Measurements from ENCODE around the gene LCE4A. TPM values are rescaled to one million over a fixed set of nuclear protein-coding genes. Genes with fewer than 3 reads are reported as not detected.
"Not testable (repeated sequence)": the region's sequence is repeated elsewhere in the genome, so short reads cannot be mapped to it uniquely, and the experiment has no call there.

LCE4A gene
- total and polyA plus RNA-seq, 9 of the 15 experiments (the other 6 are each of a cell fraction or from before 2014, with no cell fraction given): not detected

GRCh38 chr1:152683846-152684245, 24.1 kb upstream of the LCE4A start:
- H3K4me1 ChIP-seq (replicated peaks in 1 of 2; ENCODE audit: control insufficient read depth in 2 of 2, insufficient read depth in 2 of 2, low read length in 2 of 2): no peaks in the 10 kb centered on the region
- H3K36me3 ChIP-seq (ENCODE audit: control insufficient read depth, insufficient read depth, low read length): no peaks in the 10 kb centered on the region
- no peaks in the 10 kb centered on the region for H3K27me3 ChIP-seq (ENCODE audit: control insufficient read depth in 2 of 2, insufficient read depth in 2 of 2, low read length in 2 of 2)
- H3K9me1 ChIP-seq (ENCODE audit: control insufficient read depth, insufficient read depth, low read length): no peaks in the 10 kb centered on the region
- no peak overlapping the region for H3K4me3 ChIP-seq
- no peak overlapping the region for H3K4me2 ChIP-seq (ENCODE audit: insufficient read depth, low read length)
- FAIRE-seq (no peak), DNase-seq (ENCODE audit: extremely low read depth in 1 of 4, low spot score in 3 of 4) (no peak), ATAC-seq (no peak)
- H3K27ac ChIP-seq (ENCODE audit: extremely low read depth, low read depth, low read length): no peak overlapping the region
- BruUV-seq (replicated peaks): no TSS peak
- TF ChIP-seq SMARCC2 (IDR thresholded peaks at IDR 0.05; ENCODE audit: low read depth): no peak
- no peak for TF ChIP-seq ZBTB17 (CRISPR knock-in tag; IDR thresholded peaks at IDR 0.05)
- no peak for TF ChIP-seq TAF7 (tag; IDR thresholded peaks at IDR 0.05)
- TF ChIP-seq BCOR (IDR thresholded peaks at IDR 0.05): no peak
- H3K9ac ChIP-seq (ENCODE audit: insufficient read depth in 1 of 2, low read depth in 2 of 2, low read length in 2 of 2): no peak overlapping the region
- ChIA-PET CTCF (ENCODE audit: low intra/inter-chr PET ratio) (no interaction called here), POLR2A (no interaction called here)
- in situ Hi-C loops (cut with MboI) (no loop called here), intact Hi-C loops (cut with micrococcal nuclease) (no loop called here)
- no peaks in the 10 kb centered on the region for H3K79me2 ChIP-seq (ENCODE audit: control insufficient read depth, insufficient read depth, low read length)
- H3K9me3 ChIP-seq (replicated peaks; ENCODE audit: control insufficient read depth, insufficient read depth, low read depth, low read length): no peaks in the 10 kb centered on the region
- no peak overlapping the region for H2AFZ ChIP-seq (ENCODE audit: low read depth, low read length)
- no peaks in the 10 kb centered on the region for H4K20me1 ChIP-seq (replicated peaks; ENCODE audit: control insufficient read depth, insufficient read depth, low read length)

GRCh38 chr1:152685823-152686222, 22.1 kb upstream of the LCE4A start, which contains the start of gene LCE2B:
Gene LCE2B (plus strand): TSS chr1:152686123. CDS start chr1:152686844, 721 bp downstream.
- CTCF ChIA-PET (ENCODE audit: low intra/inter-chr PET ratio); H3K4me3 ChIP-seq; H3K9me1 ChIP-seq (ENCODE audit: control insufficient read depth, insufficient read depth, low read length); H2AFZ ChIP-seq (ENCODE audit: low read depth, low read length); H3K9ac ChIP-seq (ENCODE audit: insufficient read depth in 1 of 2, low read depth in 2 of 2, low read length in 2 of 2); H3K27me3 ChIP-seq (ENCODE audit: control insufficient read depth in 2 of 2, insufficient read depth in 2 of 2, low read length in 2 of 2); in situ Hi-C loops (cut with MboI); H3K9me3 ChIP-seq (replicated peaks; ENCODE audit: control insufficient read depth, insufficient read depth, low read depth, low read length); H3K27ac ChIP-seq (ENCODE audit: extremely low read depth, low read depth, low read length); H3K36me3 ChIP-seq (ENCODE audit: control insufficient read depth, insufficient read depth, low read length); H3K79me2 ChIP-seq (ENCODE audit: control insufficient read depth, insufficient read depth, low read length); POLR2A ChIA-PET; H3K4me2 ChIP-seq (ENCODE audit: insufficient read depth, low read length); FAIRE-seq; BruUV-seq (replicated peaks); DNase-seq (ENCODE audit: extremely low read depth in 1 of 4, low spot score in 3 of 4); ATAC-seq; H3K4me1 ChIP-seq (replicated peaks in 1 of 2; ENCODE audit: control insufficient read depth in 2 of 2, insufficient read depth in 2 of 2, low read length in 2 of 2); H4K20me1 ChIP-seq (replicated peaks; ENCODE audit: control insufficient read depth, insufficient read depth, low read length); intact Hi-C loops (cut with micrococcal nuclease): not testable (repeated sequence)
- 0% methylated on average over 2 of the region's 4 CpGs for WGBS (ENCODE audit: insufficient coverage, low coverage, missing lambda C conversion rate)

All from K562 (cell line).